NK-92 (cell line): ENCODE data around the gene SHISA6.

Source experiments
- DNase-seq: peaks from one replicate; lab custom pipeline; 2025; ENCODE audit not compliant: unreplicated experiment; lab: John Stamatoyannopoulos, UW

Gene SHISA6

GRCh38 chr17:11340803-11341202 lies 99.8 kb downstream of the SHISA6 start:
- DNase-seq, result no peak

- DNase-seq, result no peak
These were observed 101.1 kb downstream of the SHISA6 start for GRCh38 chr17:11342138-11342537.

- no peak for DNase-seq
These were observed 108.1 kb downstream of the SHISA6 start for GRCh38 chr17:11349106-11349505.

GRCh38 chr17:11351479-11351878 lies 110.5 kb downstream of the SHISA6 start:
- DNase-seq, result no peak

- DNase-seq, result no peak
These were observed 112.6 kb downstream of the SHISA6 start for GRCh38 chr17:11353601-11354000.

- DNase-seq, result no peak
These were observed 115.4 kb downstream of the SHISA6 start for GRCh38 chr17:11356371-11356770.

GRCh38 chr17:11363565-11364117 lies 122.6 kb downstream of the SHISA6 start:
- no peak for DNase-seq

- DNase-seq, result no peak
These were observed 125.3 kb downstream of the SHISA6 start for GRCh38 chr17:11366272-11366850.

- no peak for DNase-seq
These were observed 128.6 kb downstream of the SHISA6 start for GRCh38 chr17:11369575-11369974.

- DNase-seq, result no peak
These were observed 131.7 kb downstream of the SHISA6 start for GRCh38 chr17:11372692-11373091.

- no peak for DNase-seq
These were observed 137.5 kb downstream of the SHISA6 start for GRCh38 chr17:11378506-11378905.

GRCh38 chr17:11380761-11381160 lies 139.7 kb downstream of the SHISA6 start:
- DNase-seq, result no peak

GRCh38 chr17:11383157-11383556 lies 142.1 kb downstream of the SHISA6 start:
- no peak for DNase-seq

- no peak for DNase-seq
These were observed 143.1 kb downstream of the SHISA6 start for GRCh38 chr17:11384131-11384530.

- DNase-seq, result no peak
These were observed 146.6 kb downstream of the SHISA6 start for GRCh38 chr17:11387610-11388009.

GRCh38 chr17:11388054-11388453 lies 147.0 kb downstream of the SHISA6 start:
- no peak for DNase-seq

GRCh38 chr17:11389583-11389982 lies 148.6 kb downstream of the SHISA6 start:
- no peak for DNase-seq

GRCh38 chr17:11391134-11391533 lies 150.1 kb downstream of the SHISA6 start:
- DNase-seq, result no peak

GRCh38 chr17:11404431-11405276 lies 163.6 kb downstream of the SHISA6 start:
- no peak for DNase-seq

- no peak for DNase-seq
These were observed 165.7 kb downstream of the SHISA6 start for GRCh38 chr17:11406716-11407115.

- DNase-seq, result no peak
These were observed 171.6 kb downstream of the SHISA6 start for GRCh38 chr17:11412654-11413053.

- no peak for DNase-seq
These were observed 177.3 kb downstream of the SHISA6 start for GRCh38 chr17:11418342-11418741.
